ENCODE results near the gene TP53AIP1.
A peak's percentile ranks its signal among the peaks of the same experiment; 100 is the strongest.

The TP53AIP1 gene

GRCh38 chr11:128961645-128962044 is 19.0 kb upstream of the TP53AIP1 start:
- ChIA-PET CTCF (interaction anchor here (1.0 to 3.8 kb wide), 2 partner anchors 12 to 77 kb away, joined by 4 to 21 read pairs; no protein-coding TSS in a partner anchor), POLR2A (no interaction called here)
- TF ChIP-seq CTCF (IDR thresholded peaks at IDR 0.05; ENCODE audit: control extremely low read depth, extremely low read depth, low read depth, missing control alignments): no peak
- DNase-seq (ENCODE audit: extremely low spot score): no peak

- CTCF ChIA-PET: interaction anchor here (0.7 to 8.0 kb wide), 24 partner anchors 9 to 927 kb away, joined by 3 to 198 read pairs (median 6); partner anchors contain the start of gene KCNJ5
- DNase-seq (ENCODE audit: extremely low spot score): no peak
- TF ChIP-seq CTCF (IDR thresholded peaks at IDR 0.05; ENCODE audit: control extremely low read depth, extremely low read depth, low read depth, missing control alignments): no peak
- POLR2A ChIA-PET: no interaction called here
Measured at GRCh38 chr11:128957202-128957482, 14.5 kb upstream of the TP53AIP1 start.

GRCh38 chr11:128956401-128957201 is 13.9 kb upstream of the TP53AIP1 start:
- TF ChIP-seq CTCF (IDR thresholded peaks at IDR 0.05; ENCODE audit: control extremely low read depth, extremely low read depth, low read depth, missing control alignments): peak; percentile 39
- CTCF ChIA-PET: interaction anchor here (0.5 to 8.0 kb wide), 36 partner anchors 9 to 938 kb away, joined by 3 to 198 read pairs (median 4); partner anchors contain the start of gene KCNJ5
- peak; percentile 59 for DNase-seq (ENCODE audit: extremely low spot score)
- POLR2A ChIA-PET: no interaction called here

- POLR2A ChIA-PET: no interaction called here
- no peak for DNase-seq (ENCODE audit: extremely low spot score)
- no peak for TF ChIP-seq CTCF (IDR thresholded peaks at IDR 0.05; ENCODE audit: control extremely low read depth, extremely low read depth, low read depth, missing control alignments)
- CTCF ChIA-PET: interaction anchor here (1.1 to 8.0 kb wide), 18 partner anchors 8 to 926 kb away, joined by 3 to 198 read pairs (median 8); partner anchors contain the start of gene KCNJ5
Measured at GRCh38 chr11:128955636-128956035, 13.0 kb upstream of the TP53AIP1 start.

- no peak for DNase-seq (ENCODE audit: extremely low spot score)
- POLR2A ChIA-PET: no interaction called here
- no peak for TF ChIP-seq CTCF (IDR thresholded peaks at IDR 0.05; ENCODE audit: control extremely low read depth, extremely low read depth, low read depth, missing control alignments)
- CTCF ChIA-PET: interaction anchor here (1.0 to 8.5 kb wide), 2 partner anchors 66 to 92 kb away, joined by 3 to 89 read pairs; no protein-coding TSS in a partner anchor
Measured at GRCh38 chr11:128953151-128953550, 10.5 kb upstream of the TP53AIP1 start.

GRCh38 chr11:128949791-128950454 is 7.3 kb upstream of the TP53AIP1 start:
- ChIA-PET CTCF (interaction anchor here (1.0 to 8.5 kb wide), 3 partner anchors 10 to 69 kb away, joined by 3 to 89 read pairs (median 11); no protein-coding TSS in a partner anchor), POLR2A (no interaction called here)
- TF ChIP-seq CTCF (IDR thresholded peaks at IDR 0.05; ENCODE audit: control extremely low read depth, extremely low read depth, low read depth, missing control alignments): no peak
- DNase-seq (ENCODE audit: extremely low spot score): no peak

Data from GM10248 (cell line).